ENCODE results near the gene DTNA.
"Not testable (repeated sequence)": the region's sequence is repeated elsewhere in the genome, so short reads cannot be mapped to it uniquely, and the experiment has no call there.

Gene DTNA

GRCh38 chr18:34904994-34905393 is 194.9 kb downstream of the DTNA start:
- DNase-seq (ENCODE audit: low spot score) = no peak

GRCh38 chr18:34906985-34907384 is 196.9 kb downstream of the DTNA start:
- DNase-seq (ENCODE audit: low spot score) = not testable (repeated sequence)

- DNase-seq (ENCODE audit: low spot score) = peak; percentile 10
Measured at GRCh38 chr18:34909637-34910364, 199.7 kb downstream of the DTNA start.

GRCh38 chr18:34911081-34911480 is 201.0 kb downstream of the DTNA start:
- DNase-seq (ENCODE audit: low spot score) = no peak

- DNase-seq (ENCODE audit: low spot score) = peak; percentile 51
Measured at GRCh38 chr18:34911661-34912384, 201.7 kb downstream of the DTNA start.

- no peak for DNase-seq (ENCODE audit: low spot score)
Measured at GRCh38 chr18:34913837-34914661, 204.0 kb downstream of the DTNA start.

GRCh38 chr18:34915046-34915445 is 204.9 kb downstream of the DTNA start:
- DNase-seq (ENCODE audit: low spot score) = no peak

- DNase-seq (ENCODE audit: low spot score) = not testable (repeated sequence)
Measured at GRCh38 chr18:34916539-34916938, 206.4 kb downstream of the DTNA start.

GRCh38 chr18:34918856-34919255 is 208.8 kb downstream of the DTNA start:
- no peak for DNase-seq (ENCODE audit: low spot score)

- no peak for DNase-seq (ENCODE audit: low spot score)
Measured at GRCh38 chr18:34921226-34921625, 211.1 kb downstream of the DTNA start.

- no peak for DNase-seq (ENCODE audit: low spot score)
Measured at GRCh38 chr18:34921811-34922385, 211.8 kb downstream of the DTNA start.

GRCh38 chr18:34922594-34922993 is 212.5 kb downstream of the DTNA start:
- DNase-seq (ENCODE audit: low spot score) = not testable (repeated sequence)

- no peak for DNase-seq (ENCODE audit: low spot score)
Measured at GRCh38 chr18:34923911-34924310, 213.8 kb downstream of the DTNA start.

- DNase-seq (ENCODE audit: low spot score) = no peak
Measured at GRCh38 chr18:34926683-34927082, 216.6 kb downstream of the DTNA start.

- DNase-seq (ENCODE audit: low spot score) = no peak
Measured at GRCh38 chr18:34928088-34928753, 218.1 kb downstream of the DTNA start.

GRCh38 chr18:34928754-34929335 is 218.7 kb downstream of the DTNA start:
- no peak for DNase-seq (ENCODE audit: low spot score)

GRCh38 chr18:34929336-34929780 is 219.3 kb downstream of the DTNA start:
- peak; percentile 18 for DNase-seq (ENCODE audit: low spot score)

GRCh38 chr18:34932363-34932762 is 222.3 kb downstream of the DTNA start:
- no peak for DNase-seq (ENCODE audit: low spot score)

GRCh38 chr18:34932792-34933466 is 222.8 kb downstream of the DTNA start:
- no peak for DNase-seq (ENCODE audit: low spot score)

GRCh38 chr18:34933909-34934661 is 224.0 kb downstream of the DTNA start:
- DNase-seq (ENCODE audit: low spot score) = no peak

Measured in AG20443 (cell line).